Sigmoid colon (tissue), 7 donors: ENCODE results near the gene PCDHA1. TPM values are rescaled to one million over a fixed set of nuclear protein-coding genes. Genes with fewer than 3 reads are reported as not detected.

Experiments used
- DNase-seq: peaks from one replicate; pipeline ENCODE4 v3.0.0-alpha.2; 2019
- H3K27ac ChIP-seq, 4 donors: fragments of 200-600 bp; sonication (generic); one replicate each; pipeline ENCODE4 v1.5.1; 2016 to 2019; ENCODE audit warnings: mild to moderate bottlenecking in 1 of 4
- H3K27me3 ChIP-seq, 3 donors: fragments of 200-600 bp; sonication (generic); one replicate each; pipeline ENCODE4 v1.5.1; 2019; ENCODE audit warnings: mild to moderate bottlenecking in 1 of 3
- H3K36me3 ChIP-seq, 4 donors: fragments of 200-600 bp; sonication (generic); one replicate each; pipeline ENCODE4 v1.5.1; 2016 to 2019
- H3K4me1 ChIP-seq, 4 donors: fragments of 200-600 bp; sonication (generic); one replicate each; pipeline ENCODE4 v1.5.1; 2017 to 2019
- H3K4me3 ChIP-seq, 4 donors: fragments of 200-600 bp; sonication (generic); one replicate each; pipeline ENCODE4 v1.5.1; 2017 to 2019; ENCODE audit warnings: mild to moderate bottlenecking in 2 of 4, moderate library complexity in 1 of 4
- H3K9me3 ChIP-seq, 4 donors: fragments of 200-600 bp in 3 of 4; sonication (generic) in 3 of 4; one replicate each; pipeline versions ENCODE4 v1.5.1 to v1.6.1; 2013 to 2019
- EP300 ChIP-seq, 4 donors: sonication (generic); formaldehyde crosslinking; IDR thresholded peaks; one replicate each; pipeline ENCODE4 v1.6.1; 2017; ENCODE audit warnings: antibody characterized with exemption in 4 of 4
- POLR2A ChIP-seq, 2 donors: fragments of 450-650 bp; IDR thresholded peaks; one replicate each; pipeline ENCODE4 v1.6.1; 2016; ENCODE audit warnings: antibody characterized with exemption in 2 of 2, mild to moderate bottlenecking in 2 of 2, moderate library complexity in 2 of 2
- POLR2AphosphoS5 ChIP-seq, 4 donors: sonication (generic); formaldehyde crosslinking; IDR thresholded peaks; one replicate each; pipeline ENCODE4 v1.6.1; 2017; ENCODE audit warnings: antibody characterized with exemption in 4 of 4
- WGBS, 2 donors: extraction: QIAGEN DNeasy Blood & Tissue Kit; methylation state at CpG; one replicate each; pipeline ENCODE4 v1.1.7; 2013; 5-methylcytosine and 5-hydroxymethylcytosine counted together
- intact Hi-C: fragments of 100-400 bp; cut with DNase I; formaldehyde crosslinking; loops from one replicate; pipeline ENCODE4 v1.15.1; 2023
- polyA plus RNA-seq, 3 donors: library from polyadenylated mRNA; stranded (reverse); fragments of 200-250 nt; gene quantifications; one replicate each; pipeline ENCODE4 v1.2.3, GENCODE V29; 2013
- total RNA-seq, 4 donors: library from RNA; depleted of rRNA; stranded (reverse); fragments of >200 nt; gene quantifications; one replicate each; pipeline ENCODE4 v1.1.0, GENCODE V29; 2016
- TF ChIP-seq, protein P1 (sequence below), 4 experiments: fragments of 450-650 bp in 3 of 4; fragments of 200-600 bp in 1 of 4; IDR thresholded peaks; one replicate each; pipeline ENCODE4 v1.5.1; 2016 to 2019; ENCODE audit warnings: antibody characterized with exemption in 4 of 4, mild to moderate bottlenecking in 3 of 4, moderate library complexity in 2 of 4
- donor health status: healthy with polysubstance abuse.
- donor health status: Bipolar disorder and iron deficiency.
- donor health status: healthy.

Gene PCDHA1
- total RNA-seq, result not detected
- under 1 TPM in 1 of 3 donors, not detected in 2; 0.10 TPM for polyA plus RNA-seq

DNA sequence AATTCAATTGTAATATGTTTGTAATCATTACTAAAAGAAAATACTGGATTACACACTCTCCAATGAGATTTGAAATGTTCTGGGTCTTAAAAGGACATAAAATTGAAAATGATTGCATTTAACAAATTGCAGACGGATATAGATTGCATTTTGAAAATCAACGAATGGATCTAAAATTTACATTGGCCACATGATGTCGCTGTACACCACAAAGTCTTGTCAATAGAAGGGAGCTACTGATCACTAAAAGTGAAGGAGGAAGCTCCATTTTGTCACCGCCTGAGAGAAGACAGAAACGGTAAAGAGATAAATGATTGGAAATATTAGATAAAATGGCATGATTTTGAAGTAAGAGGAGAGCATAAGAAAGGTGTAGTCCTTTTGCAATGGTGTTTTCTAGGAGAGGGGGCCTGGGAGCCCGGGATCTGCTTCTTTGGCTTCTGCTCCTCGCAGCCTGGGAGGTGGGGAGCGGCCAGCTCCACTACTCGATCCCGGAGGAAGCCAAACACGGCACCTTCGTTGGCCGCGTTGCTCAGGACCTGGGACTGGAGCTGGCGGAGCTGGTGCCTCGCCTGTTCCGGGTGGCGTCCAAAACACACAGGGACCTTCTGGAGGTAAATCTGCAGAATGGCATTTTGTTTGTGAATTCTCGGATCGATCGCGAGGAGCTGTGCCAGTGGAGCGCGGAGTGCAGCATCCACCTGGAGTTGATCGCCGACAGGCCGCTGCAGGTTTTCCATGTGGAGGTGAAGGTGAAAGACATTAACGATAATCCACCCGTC lies at the start of gene PCDHA1:
Gene PCDHA1 (plus strand): TSS at position 236 of the 782 bp plus-strand sequence.
- no peak for DNase-seq
- intact Hi-C loops, result no loop called here
- Histone ChIP-seq H3K4me3 (no peak within 1 kb of the TSS), H3K27ac (no peak within 1 kb of the TSS), H3K36me3 (no peaks in the 10 kb centered on the region), H3K27me3 (peaks cover 0 to 59% (median 14%) of the 10 kb centered on the region in 3 donors), H3K4me1 (no peaks in the 10 kb centered on the region), H3K9me3 (peaks cover 11 to 44% (median 35%) of the 10 kb centered on the region in 4 donors)
- 28 to 48% methylated on average over 29 of the region's 29 CpGs for WGBS, 2 donors
- TF ChIP-seq, protein P1, sequence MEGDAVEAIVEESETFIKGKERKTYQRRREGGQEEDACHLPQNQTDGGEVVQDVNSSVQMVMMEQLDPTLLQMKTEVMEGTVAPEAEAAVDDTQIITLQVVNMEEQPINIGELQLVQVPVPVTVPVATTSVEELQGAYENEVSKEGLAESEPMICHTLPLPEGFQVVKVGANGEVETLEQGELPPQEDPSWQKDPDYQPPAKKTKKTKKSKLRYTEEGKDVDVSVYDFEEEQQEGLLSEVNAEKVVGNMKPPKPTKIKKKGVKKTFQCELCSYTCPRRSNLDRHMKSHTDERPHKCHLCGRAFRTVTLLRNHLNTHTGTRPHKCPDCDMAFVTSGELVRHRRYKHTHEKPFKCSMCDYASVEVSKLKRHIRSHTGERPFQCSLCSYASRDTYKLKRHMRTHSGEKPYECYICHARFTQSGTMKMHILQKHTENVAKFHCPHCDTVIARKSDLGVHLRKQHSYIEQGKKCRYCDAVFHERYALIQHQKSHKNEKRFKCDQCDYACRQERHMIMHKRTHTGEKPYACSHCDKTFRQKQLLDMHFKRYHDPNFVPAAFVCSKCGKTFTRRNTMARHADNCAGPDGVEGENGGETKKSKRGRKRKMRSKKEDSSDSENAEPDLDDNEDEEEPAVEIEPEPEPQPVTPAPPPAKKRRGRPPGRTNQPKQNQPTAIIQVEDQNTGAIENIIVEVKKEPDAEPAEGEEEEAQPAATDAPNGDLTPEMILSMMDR (IDR thresholded peaks at IDR 0.05), result no peak
- TF ChIP-seq EP300 (IDR thresholded peaks at IDR 0.05) (no peak), POLR2A (IDR thresholded peaks at IDR 0.05) (no peak), POLR2AphosphoS5 (IDR thresholded peaks at IDR 0.05) (no peak)

DNA sequence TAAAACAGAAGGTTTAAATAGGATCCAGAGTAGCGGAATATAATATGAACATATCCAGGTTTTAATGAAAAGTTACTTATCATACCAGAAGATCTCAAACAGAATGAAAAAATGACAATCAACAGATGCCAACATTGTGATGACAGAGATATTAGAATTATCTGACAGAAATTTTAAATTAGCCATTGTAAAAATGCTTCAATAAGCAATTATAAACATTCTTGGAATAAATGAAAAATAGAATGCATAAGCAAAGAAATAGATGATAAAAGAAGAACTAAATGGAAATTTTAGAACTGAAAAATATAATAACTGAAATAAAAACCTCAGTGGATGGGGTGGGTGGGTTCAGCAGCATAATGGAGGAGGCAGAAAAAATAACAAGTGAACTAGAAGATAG lies 48.5 kb upstream of the PCDHA1 start:
- TF ChIP-seq, protein P1 (IDR thresholded peaks at IDR 0.05), result no peak
- no peak for TF ChIP-seq POLR2A (IDR thresholded peaks at IDR 0.05)
- TF ChIP-seq EP300 (IDR thresholded peaks at IDR 0.05), result no peak
- no peak for TF ChIP-seq POLR2AphosphoS5 (IDR thresholded peaks at IDR 0.05)
- no peak overlapping the region for H3K4me3 ChIP-seq

DNA sequence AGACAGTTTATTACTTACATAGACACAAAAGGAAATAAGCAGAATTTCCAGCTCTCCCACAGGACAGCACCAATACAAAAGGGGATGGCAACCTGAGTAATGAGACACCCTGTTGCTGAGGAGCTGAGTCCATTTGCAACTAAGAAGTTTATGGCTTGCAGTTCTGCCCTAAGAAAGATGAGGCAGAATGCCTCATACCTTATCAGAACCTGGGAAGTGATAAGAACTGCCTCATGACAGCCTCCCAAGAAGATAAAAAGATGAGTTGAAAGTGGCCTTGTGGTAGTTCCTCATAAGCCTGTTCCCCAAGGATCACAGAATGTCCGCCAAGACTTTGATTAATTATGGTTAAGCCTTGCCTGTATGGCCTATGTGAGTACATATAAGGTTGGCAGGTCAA lies 44.0 kb upstream of the PCDHA1 start:
- no peak for TF ChIP-seq EP300 (IDR thresholded peaks at IDR 0.05)
- TF ChIP-seq POLR2A (IDR thresholded peaks at IDR 0.05), result no peak
- TF ChIP-seq, protein P1 (IDR thresholded peaks at IDR 0.05), result no peak
- no peak for TF ChIP-seq POLR2AphosphoS5 (IDR thresholded peaks at IDR 0.05)
- H3K36me3 ChIP-seq, result no peaks in the 10 kb centered on the region
- WGBS, 2 donors, result 70 to 75% methylated on average over 1 of the region's 1 CpG
- H3K27me3 ChIP-seq, result peaks cover 0 to 7% (median 0%) of the 10 kb centered on the region in 3 donors
- H3K9me3 ChIP-seq, result peaks cover 0 to 3% (median 1%) of the 10 kb centered on the region in 4 donors
- H3K4me3 ChIP-seq, result no peak overlapping the region
- DNase-seq, result no peak
- no peak overlapping the region for H3K27ac ChIP-seq
- intact Hi-C loops, result no loop called here
- no peaks in the 10 kb centered on the region for H3K4me1 ChIP-seq

More for the DNA sequence above, 48.5 kb upstream of the PCDHA1 start:
- Histone ChIP-seq H3K27me3 (peaks cover 0 to 7% (median 0%) of the 10 kb centered on the region in 3 donors), H3K9me3 (no peaks in the 10 kb centered on the region), H3K36me3 (no peaks in the 10 kb centered on the region), H3K27ac (no peak overlapping the region), H3K4me1 (no peaks in the 10 kb centered on the region)
- DNase-seq, result no peak
- intact Hi-C loops, result no loop called here
- 74 to 83% methylated on average over 1 of the region's 1 CpG for WGBS, 2 donors

- no peaks in the 10 kb centered on the region for H3K4me1 ChIP-seq
- no peak for DNase-seq
- no peaks in the 10 kb centered on the region for H3K36me3 ChIP-seq
- WGBS, 2 donors, result 85 to 86% methylated on average over 5 of the region's 5 CpGs
- intact Hi-C loops, result no loop called here
- no peaks in the 10 kb centered on the region for H3K27me3 ChIP-seq
- no peak overlapping the region for H3K27ac ChIP-seq
- TF ChIP-seq EP300 (IDR thresholded peaks at IDR 0.05), result no peak
- TF ChIP-seq POLR2A (IDR thresholded peaks at IDR 0.05), result no peak
- no peak for TF ChIP-seq POLR2AphosphoS5 (IDR thresholded peaks at IDR 0.05)
- TF ChIP-seq, protein P1 (IDR thresholded peaks at IDR 0.05), result no peak
- H3K9me3 ChIP-seq, result peaks cover 0 to 27% (median 17%) of the 10 kb centered on the region in 4 donors
- no peak overlapping the region for H3K4me3 ChIP-seq
These were observed 32.4 kb upstream of the PCDHA1 start for GRCh38 chr5:140753561-140753960.
